ENCODE measurements around the gene EVA1B. TPM values are rescaled to one million over a fixed set of nuclear protein-coding genes. Genes with fewer than 3 reads are reported as not detected.

Gene EVA1B
- total RNA-seq, 2 experiments from 2014 or later, result 11.6 to 12.8 TPM

DNA sequence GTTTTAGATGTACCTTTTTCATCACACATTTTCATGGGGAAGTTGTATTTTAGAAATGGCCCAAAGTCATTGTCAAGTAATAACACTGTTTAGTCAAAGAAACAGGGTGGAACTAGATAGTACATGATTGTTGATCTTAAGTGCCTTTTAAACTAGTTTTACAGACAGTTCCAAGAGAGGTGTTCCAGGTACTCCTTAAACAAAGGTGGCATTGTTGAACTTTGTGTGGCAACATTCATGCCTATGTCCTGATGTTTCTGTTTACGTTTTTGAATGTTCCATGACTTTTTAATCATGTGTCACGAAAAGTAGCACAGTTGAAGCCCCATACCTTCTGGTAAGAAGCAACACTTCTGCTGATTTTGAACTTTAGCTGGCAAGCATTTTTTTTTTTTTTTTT is 26.4 kb downstream of the EVA1B start:
- intact Hi-C loops (cut with micrococcal nuclease), result no loop called here
- POLR2A ChIA-PET, result interaction anchor here (1.3 kb wide), 1 partner anchor 9 kb away, joined by 5 read pairs; the partner anchor contains the start of gene SH3D21
- H3K9me3 Mint-ChIP-seq, result no peaks in the 10 kb centered on the region
- H3K27me3 Mint-ChIP-seq, result no peaks in the 10 kb centered on the region
- peak overlapping the region; percentile 19 for H3K27ac Mint-ChIP-seq
- peaks cover 55% of the 10 kb centered on the region for H3K36me3 Mint-ChIP-seq
- H3K4me1 Mint-ChIP-seq (ENCODE audit: low read depth), result peaks cover 31% of the 10 kb centered on the region
- H3K4me3 Mint-ChIP-seq, result no peak overlapping the region
- CTCF ChIA-PET, result interaction anchor here (1.0 kb wide), 1 partner anchor 11 kb away, joined by 4 read pairs; no protein-coding TSS in a partner anchor
- DNase-seq, result no peak

DNA sequence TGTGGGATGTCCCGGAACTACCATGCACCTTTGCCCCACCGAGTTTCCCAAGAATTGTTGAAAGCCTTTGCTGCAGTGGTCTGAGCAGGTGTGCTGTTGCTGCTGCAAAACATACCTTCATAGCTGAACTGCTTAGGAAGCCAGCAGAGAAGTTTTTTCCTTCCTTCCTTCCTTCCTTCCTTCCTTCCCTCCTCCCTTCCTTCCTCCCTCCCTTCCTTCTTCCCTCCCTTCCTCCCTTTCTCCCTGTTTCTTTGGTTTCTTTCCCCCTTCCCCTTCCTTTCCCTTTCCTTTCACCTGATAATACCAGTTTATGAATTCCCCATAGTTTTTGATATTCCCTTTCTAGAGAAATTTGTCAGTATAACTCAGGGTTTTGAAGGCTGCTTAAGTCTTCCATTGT is 28.1 kb downstream of the EVA1B start:
- intact Hi-C loops (cut with micrococcal nuclease), result no loop called here
- Mint-ChIP-seq H3K36me3 (peaks cover 51% of the 10 kb centered on the region), H3K27me3 (no peaks in the 10 kb centered on the region), H3K9me3 (no peaks in the 10 kb centered on the region), H3K4me1 (ENCODE audit: low read depth) (peaks cover 14% of the 10 kb centered on the region), H3K27ac (peak overlapping the region; percentile 9), H3K4me3 (no peak overlapping the region)
- ChIA-PET POLR2A (no interaction called here), CTCF (interaction anchor here (0.9 to 1.0 kb wide), 2 partner anchors 10 to 197 kb away, joined by 3 read pairs; no protein-coding TSS in a partner anchor)
- DNase-seq, result no peak

DNA sequence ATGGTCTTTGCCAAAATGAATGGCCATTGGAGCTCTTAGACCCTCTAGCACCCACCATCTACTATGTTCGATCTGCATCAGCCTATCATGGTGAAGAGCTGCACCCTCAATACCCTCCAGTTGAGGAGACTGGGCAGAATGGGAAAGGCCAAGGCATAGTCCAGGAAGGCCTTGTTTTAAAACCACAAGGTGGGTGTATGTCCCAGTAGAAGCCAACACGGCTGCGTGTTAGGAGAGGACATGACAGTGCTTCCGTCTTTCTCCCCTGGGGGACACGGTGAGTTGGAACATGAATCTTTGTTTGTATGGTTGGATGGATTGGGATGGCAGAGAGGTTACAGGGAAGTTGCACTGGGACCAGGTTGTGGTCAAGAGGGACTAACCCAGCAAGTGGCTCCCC is 35.9 kb downstream of the EVA1B start:
- Mint-ChIP-seq H3K4me1 (ENCODE audit: low read depth) (peaks cover 27% of the 10 kb centered on the region), H3K36me3 (peaks cover 61% of the 10 kb centered on the region), H3K4me3 (no peak overlapping the region), H3K9me3 (no peaks in the 10 kb centered on the region), H3K27me3 (no peaks in the 10 kb centered on the region), H3K27ac (no peak overlapping the region)
- intact Hi-C loops (cut with micrococcal nuclease), result no loop called here
- POLR2A ChIA-PET, result no interaction called here
- CTCF ChIA-PET, result interaction anchor here (0.6 to 3.8 kb wide), 3 partner anchors 13 to 190 kb away, joined by 3 to 45 read pairs (median 26); no protein-coding TSS in a partner anchor
- no peak for DNase-seq

DNA sequence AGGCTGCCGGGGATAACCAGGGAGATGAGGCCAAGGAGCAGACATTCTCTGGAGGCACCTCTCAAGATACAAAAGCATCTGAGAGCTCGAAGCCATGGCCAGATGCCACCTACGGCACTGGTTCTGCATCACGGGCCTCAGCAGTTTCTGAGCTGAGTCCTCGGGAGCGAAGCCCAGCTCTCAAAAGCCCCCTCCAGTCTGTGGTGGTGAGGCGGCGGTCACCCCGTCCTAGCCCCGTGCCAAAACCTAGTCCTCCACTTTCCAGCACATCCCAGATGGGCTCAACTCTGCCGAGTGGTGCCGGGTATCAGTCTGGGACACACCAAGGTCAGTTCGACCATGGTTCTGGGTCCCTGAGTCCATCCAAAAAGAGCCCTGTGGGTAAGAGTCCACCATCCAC is 36.6 kb downstream of the EVA1B start:
- no peaks in the 10 kb centered on the region for H3K27me3 Mint-ChIP-seq
- H3K9me3 Mint-ChIP-seq, result no peaks in the 10 kb centered on the region
- intact Hi-C loops (cut with micrococcal nuclease), result no loop called here
- POLR2A ChIA-PET, result no interaction called here
- no peak for DNase-seq
- H3K36me3 Mint-ChIP-seq, result peaks cover 57% of the 10 kb centered on the region
- CTCF ChIA-PET, result interaction anchor here (1.3 to 3.8 kb wide), 11 partner anchors 14 to 185 kb away, joined by 4 to 54 read pairs (median 7); partner anchors contain the start of gene TRAPPC3
- H3K4me1 Mint-ChIP-seq (ENCODE audit: low read depth), result peaks cover 29% of the 10 kb centered on the region
- no peak overlapping the region for H3K4me3 Mint-ChIP-seq
- peak overlapping the region; percentile 80 for H3K27ac Mint-ChIP-seq

DNA sequence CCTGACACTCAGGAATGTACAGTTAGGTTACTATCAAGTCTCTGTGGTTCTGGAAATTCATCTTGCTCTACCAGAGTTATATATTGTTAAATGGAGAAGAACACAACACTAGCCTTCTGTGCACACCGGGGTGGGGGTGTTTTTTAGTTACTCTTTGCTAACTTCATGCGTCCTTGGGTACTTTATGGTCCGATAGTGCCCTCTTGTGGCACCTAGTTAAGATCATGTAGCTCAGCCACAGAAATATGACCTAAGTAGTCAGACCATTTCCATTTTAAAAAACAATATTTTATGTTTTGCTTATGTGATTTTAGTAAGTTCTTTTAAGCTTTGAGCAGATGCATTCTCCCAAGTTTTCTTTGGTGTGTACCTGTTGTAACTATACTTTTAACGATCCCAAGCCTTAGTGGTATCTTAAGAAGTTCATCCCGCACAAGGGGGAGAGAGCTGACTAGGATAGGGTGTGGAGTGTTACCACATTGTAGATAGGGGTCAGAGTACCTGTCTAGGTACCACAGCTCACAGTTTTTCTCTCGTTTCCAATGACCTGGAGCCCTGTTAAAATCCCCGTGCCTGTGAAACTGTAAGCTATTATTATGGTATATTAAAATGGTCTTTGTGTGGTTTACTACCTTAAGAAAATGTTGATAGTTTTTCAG is 37.9 kb downstream of the EVA1B start:
- H3K27ac Mint-ChIP-seq, result peak overlapping the region; percentile 80
- peak; percentile 68 for DNase-seq
- intact Hi-C loops (cut with micrococcal nuclease), result loop anchor here (1.0 to 2.0 kb wide), 2 partner anchors 61 to 136 kb away; partner anchors contain the start of genes THRAP3 and TRAPPC3
- H3K4me1 Mint-ChIP-seq (ENCODE audit: low read depth), result peaks cover 36% of the 10 kb centered on the region
- no peaks in the 10 kb centered on the region for H3K9me3 Mint-ChIP-seq
- CTCF ChIA-PET, result interaction anchor here (0.6 to 3.8 kb wide), 49 partner anchors 9 to 199 kb away, joined by 3 to 54 read pairs (median 4); partner anchors contain the start of genes ADPRS, MAP7D1, SH3D21 and THRAP3
- peaks cover 48% of the 10 kb centered on the region for H3K36me3 Mint-ChIP-seq
- H3K27me3 Mint-ChIP-seq, result no peaks in the 10 kb centered on the region
- POLR2A ChIA-PET, result interaction anchor here (0.7 to 1.5 kb wide), 4 partner anchors 15 to 136 kb away, joined by 3 to 9 read pairs (median 4); partner anchors contain the start of genes THRAP3 and TRAPPC3
- no peak overlapping the region for H3K4me3 Mint-ChIP-seq

DNA sequence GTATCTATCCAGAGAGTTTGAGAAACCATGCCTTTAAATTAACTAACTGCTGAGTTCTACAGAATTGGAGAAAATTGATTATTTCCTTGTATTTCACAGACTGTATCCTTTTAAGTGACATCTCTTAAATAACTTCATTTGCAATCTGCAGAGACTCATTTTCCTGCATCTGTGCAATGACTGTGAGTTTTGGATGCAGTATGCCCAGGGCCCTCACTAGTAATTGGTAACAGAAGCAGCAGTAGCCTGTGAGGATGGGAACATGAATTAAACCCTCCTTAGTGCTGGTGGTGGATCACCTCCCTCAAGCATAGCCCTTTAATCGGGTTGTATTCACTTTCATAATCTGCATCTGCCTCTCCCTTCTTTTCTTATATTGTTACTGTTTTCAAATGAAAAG is 38.9 kb downstream of the EVA1B start:
- intact Hi-C loops (cut with micrococcal nuclease), result loop anchor here (2.0 to 5.0 kb wide), 2 partner anchors 60 to 187 kb away; partner anchors contain the start of gene THRAP3
- H3K27ac Mint-ChIP-seq, result peak overlapping the region; percentile 26
- H3K36me3 Mint-ChIP-seq, result peaks cover 42% of the 10 kb centered on the region
- ChIA-PET POLR2A (no interaction called here), CTCF (interaction anchor here (1.4 to 5.7 kb wide), 11 partner anchors 10 to 185 kb away, joined by 3 to 54 read pairs (median 8); partner anchors contain the start of genes THRAP3 and TRAPPC3)
- H3K9me3 Mint-ChIP-seq, result no peaks in the 10 kb centered on the region
- H3K4me3 Mint-ChIP-seq, result no peak overlapping the region
- H3K4me1 Mint-ChIP-seq (ENCODE audit: low read depth), result peaks cover 45% of the 10 kb centered on the region
- DNase-seq, result no peak
- no peaks in the 10 kb centered on the region for H3K27me3 Mint-ChIP-seq

DNA sequence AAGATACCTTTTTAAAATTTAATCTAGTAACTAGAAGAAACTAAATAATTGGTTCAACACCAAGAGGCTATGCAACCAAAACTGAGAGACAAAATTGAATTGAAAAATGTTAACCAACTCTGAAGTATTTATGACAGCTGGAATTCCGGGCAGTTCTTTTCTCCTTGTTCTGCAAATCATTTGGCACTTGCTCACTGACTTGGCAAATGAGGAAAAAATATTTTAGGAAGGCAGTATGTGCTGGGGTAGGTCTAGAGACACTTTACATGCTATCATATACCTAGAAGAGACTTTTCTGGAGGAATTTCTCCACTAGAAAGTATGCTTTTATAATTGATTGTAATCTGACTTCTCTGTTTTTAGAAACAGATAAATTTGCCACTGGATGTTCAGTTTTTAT is 39.4 kb downstream of the EVA1B start:
- ChIA-PET CTCF (interaction anchor here (1.7 to 5.7 kb wide), 3 partner anchors 16 to 134 kb away, joined by 5 to 38 read pairs (median 8); partner anchors contain the start of genes THRAP3 and TRAPPC3), POLR2A (no interaction called here)
- Mint-ChIP-seq H3K4me1 (ENCODE audit: low read depth) (peaks cover 49% of the 10 kb centered on the region), H3K4me3 (no peak overlapping the region), H3K36me3 (peaks cover 39% of the 10 kb centered on the region), H3K27ac (peak overlapping the region; percentile 26), H3K27me3 (no peaks in the 10 kb centered on the region), H3K9me3 (no peaks in the 10 kb centered on the region)
- intact Hi-C loops (cut with micrococcal nuclease), result loop anchor here (2.0 to 5.0 kb wide), 2 partner anchors 59 to 187 kb away; partner anchors contain the start of gene THRAP3
- no peak for DNase-seq

DNA sequence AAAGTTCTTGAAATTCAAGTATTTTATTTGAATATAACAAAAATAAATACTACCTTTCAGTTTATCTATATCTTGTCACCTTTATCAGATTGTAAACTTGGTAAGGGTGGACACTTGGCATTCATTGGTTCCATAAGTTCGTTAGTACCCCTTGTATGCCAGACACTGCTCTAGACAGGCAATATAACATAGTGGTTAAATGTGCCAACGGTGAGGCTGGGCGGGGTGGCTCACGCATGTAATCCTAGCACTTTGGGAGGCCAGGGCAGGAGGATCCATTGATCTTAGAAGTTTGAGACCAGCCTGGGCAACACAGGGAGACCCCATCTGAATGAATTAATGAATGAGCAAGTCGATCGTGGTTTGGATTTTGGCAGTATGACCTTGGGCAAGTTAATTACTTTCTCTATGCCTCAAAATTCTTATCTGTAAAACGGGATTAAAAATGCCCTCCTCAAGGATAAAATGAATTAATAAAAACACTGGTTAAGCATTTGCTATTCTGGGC is 43.6 kb downstream of the EVA1B start:
- Mint-ChIP-seq H3K36me3 (peaks cover 9% of the 10 kb centered on the region), H3K27ac (peak overlapping the region; percentile 68), H3K9me3 (no peaks in the 10 kb centered on the region), H3K27me3 (no peaks in the 10 kb centered on the region), H3K4me3 (no peak overlapping the region), H3K4me1 (ENCODE audit: low read depth) (peaks cover 38% of the 10 kb centered on the region)
- ChIA-PET POLR2A (interaction anchor here (2.1 kb wide), 1 partner anchor 21 kb away, joined by 9 read pairs; no protein-coding TSS in a partner anchor), CTCF (interaction anchor here (0.6 to 5.7 kb wide), 4 partner anchors 20 to 258 kb away, joined by 3 to 38 read pairs (median 3); partner anchors contain the start of gene TRAPPC3)
- intact Hi-C loops (cut with micrococcal nuclease), result loop anchor here (5.0 kb wide), 1 partner anchor 183 kb away; no protein-coding TSS in a partner anchor
- no peak for DNase-seq

DNA sequence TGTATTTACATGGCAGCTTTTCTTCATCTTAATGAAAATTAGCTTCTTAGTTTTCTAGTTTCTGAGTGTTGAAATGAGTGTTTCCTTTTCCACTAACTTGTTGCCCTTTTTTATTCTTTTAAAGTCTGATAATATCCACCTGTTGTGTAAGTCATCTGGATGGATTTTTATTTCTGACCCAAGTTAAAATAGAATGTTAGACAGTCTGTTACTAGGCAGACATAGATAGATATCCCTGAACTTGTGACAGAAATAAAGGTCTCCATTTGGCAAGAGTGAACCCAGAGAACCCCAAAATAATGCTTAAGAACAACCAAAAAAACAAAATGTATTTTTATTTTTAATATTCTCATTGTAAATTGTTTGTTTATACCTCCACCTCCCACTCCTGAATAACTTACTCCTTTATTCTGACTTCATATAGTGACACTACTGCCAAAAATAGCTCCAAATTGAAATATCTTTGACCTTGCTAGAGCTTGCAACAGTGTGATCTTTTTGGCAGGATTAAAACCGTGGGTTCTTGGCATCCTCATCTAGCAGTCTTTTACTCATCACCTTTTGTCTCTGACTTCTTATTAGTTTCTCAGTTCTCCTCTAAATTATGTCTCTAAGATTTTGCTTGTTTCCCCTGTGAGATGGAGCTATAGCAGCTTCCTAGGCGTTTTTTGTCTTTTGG is 44.2 kb downstream of the EVA1B start:
- DNase-seq, result no peak
- peaks cover 10% of the 10 kb centered on the region for H3K36me3 Mint-ChIP-seq
- no peak overlapping the region for H3K4me3 Mint-ChIP-seq
- H3K9me3 Mint-ChIP-seq, result no peaks in the 10 kb centered on the region
- H3K4me1 Mint-ChIP-seq (ENCODE audit: low read depth), result peaks cover 38% of the 10 kb centered on the region
- POLR2A ChIA-PET, result no interaction called here
- H3K27me3 Mint-ChIP-seq, result no peaks in the 10 kb centered on the region
- intact Hi-C loops (cut with micrococcal nuclease), result no loop called here
- H3K27ac Mint-ChIP-seq, result peak overlapping the region; percentile 18
- CTCF ChIA-PET, result interaction anchor here (0.6 to 5.7 kb wide), 6 partner anchors 21 to 259 kb away, joined by 3 to 38 read pairs (median 3); partner anchors contain the start of gene TRAPPC3

DNA sequence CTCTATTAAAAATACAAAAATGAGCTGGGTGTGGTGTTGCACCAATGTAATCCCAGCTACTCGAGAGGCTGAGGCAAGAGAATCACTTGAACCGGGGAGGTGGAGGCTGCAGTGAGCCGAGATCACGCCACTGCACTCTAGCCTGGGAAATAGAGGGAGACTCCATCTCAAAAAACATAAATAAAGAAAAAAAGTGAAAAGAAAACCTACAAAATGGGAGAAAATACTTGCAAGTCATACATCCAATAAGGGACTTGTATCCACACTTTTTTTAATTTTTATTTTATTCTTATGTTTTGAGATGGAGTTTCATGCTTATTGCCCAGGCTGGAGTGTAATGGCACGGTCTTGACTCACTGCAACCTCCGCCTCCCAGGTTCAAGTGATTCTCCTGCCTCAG is 46.8 kb downstream of the EVA1B start:
- H3K4me3 Mint-ChIP-seq, result no peak overlapping the region
- no peak overlapping the region for H3K27ac Mint-ChIP-seq
- no peaks in the 10 kb centered on the region for H3K27me3 Mint-ChIP-seq
- intact Hi-C loops (cut with micrococcal nuclease), result no loop called here
- POLR2A ChIA-PET, result no interaction called here
- H3K4me1 Mint-ChIP-seq (ENCODE audit: low read depth), result peaks cover 37% of the 10 kb centered on the region
- CTCF ChIA-PET, result no interaction called here
- H3K9me3 Mint-ChIP-seq, result no peaks in the 10 kb centered on the region
- no peak for DNase-seq
- H3K36me3 Mint-ChIP-seq, result peaks cover 16% of the 10 kb centered on the region

DNA sequence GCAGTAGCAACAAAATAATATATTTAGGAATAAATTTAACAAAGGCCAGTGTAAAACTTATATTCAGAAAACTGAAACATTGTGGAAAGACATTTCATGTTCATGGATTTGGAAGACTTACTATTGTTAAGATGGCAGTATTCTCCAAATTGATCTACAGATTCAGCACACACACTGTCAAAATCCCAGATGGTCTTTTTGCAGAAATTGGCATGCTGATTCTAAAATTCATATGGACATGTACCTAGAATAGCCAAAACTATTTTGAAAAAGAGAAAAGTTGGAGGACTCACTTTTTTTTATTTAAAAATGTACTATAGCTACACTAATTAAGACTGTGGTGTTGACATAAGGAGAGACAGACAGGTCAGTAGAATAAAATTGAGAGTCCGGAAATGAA is 49.2 kb downstream of the EVA1B start:
- CTCF ChIA-PET, result interaction anchor here (1.6 kb wide), 1 partner anchor 11 kb away, joined by 7 read pairs; no protein-coding TSS in a partner anchor
- no peak for DNase-seq
- no peaks in the 10 kb centered on the region for H3K9me3 Mint-ChIP-seq
- peaks cover 18% of the 10 kb centered on the region for H3K4me1 Mint-ChIP-seq (ENCODE audit: low read depth)
- no peak overlapping the region for H3K4me3 Mint-ChIP-seq
- peaks cover 19% of the 10 kb centered on the region for H3K36me3 Mint-ChIP-seq
- POLR2A ChIA-PET, result no interaction called here
- no peak overlapping the region for H3K27ac Mint-ChIP-seq
- no peaks in the 10 kb centered on the region for H3K27me3 Mint-ChIP-seq
- intact Hi-C loops (cut with micrococcal nuclease), result no loop called here

DNA sequence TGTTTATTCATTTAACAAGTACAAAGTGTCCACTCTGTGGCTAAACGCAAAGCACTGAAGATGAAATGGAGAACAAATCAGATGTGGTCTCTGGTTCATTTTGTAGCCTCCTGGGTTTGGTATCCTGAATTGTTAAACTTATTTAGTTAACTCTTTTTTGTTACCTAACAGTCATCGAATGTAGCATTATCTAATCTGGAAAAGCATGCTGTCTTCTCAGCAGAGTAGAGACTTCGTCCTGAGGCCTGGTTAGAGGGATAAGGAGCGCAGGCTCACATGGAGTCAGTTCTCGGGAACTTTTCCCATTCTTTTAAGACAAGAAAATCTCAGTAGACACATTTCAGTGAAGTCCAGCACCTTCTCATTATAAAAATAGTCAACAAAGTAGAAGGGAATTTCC is 50.4 kb downstream of the EVA1B start:
- DNase-seq, result no peak
- Mint-ChIP-seq H3K36me3 (peaks cover 23% of the 10 kb centered on the region), H3K27me3 (no peaks in the 10 kb centered on the region), H3K4me3 (no peak overlapping the region), H3K9me3 (no peaks in the 10 kb centered on the region), H3K4me1 (ENCODE audit: low read depth) (peaks cover 14% of the 10 kb centered on the region), H3K27ac (no peak overlapping the region)
- ChIA-PET POLR2A (no interaction called here), CTCF (no interaction called here)
- intact Hi-C loops (cut with micrococcal nuclease), result no loop called here
